Stimulated activated CD4-positive, alpha-beta T cell treated with anti-CD3 and anti-CD28 coated beads, Interleukin-1b, Interleukin-23, amount 100 ng/mL, for 4 hours (primary cell): ENCODE measurements around the gene ANKRD45.
"Not testable (repeated sequence)": the region's sequence is repeated elsewhere in the genome, so short reads cannot be mapped to it uniquely, and the experiment has no call there.

Source experiments
- DNase-seq, 2 donors: peaks; one replicate each; pipeline ENCODE4 v3.0.0-alpha.2; 2020; ENCODE audit warnings: low read depth in 2 of 2

Gene ANKRD45

DNA sequence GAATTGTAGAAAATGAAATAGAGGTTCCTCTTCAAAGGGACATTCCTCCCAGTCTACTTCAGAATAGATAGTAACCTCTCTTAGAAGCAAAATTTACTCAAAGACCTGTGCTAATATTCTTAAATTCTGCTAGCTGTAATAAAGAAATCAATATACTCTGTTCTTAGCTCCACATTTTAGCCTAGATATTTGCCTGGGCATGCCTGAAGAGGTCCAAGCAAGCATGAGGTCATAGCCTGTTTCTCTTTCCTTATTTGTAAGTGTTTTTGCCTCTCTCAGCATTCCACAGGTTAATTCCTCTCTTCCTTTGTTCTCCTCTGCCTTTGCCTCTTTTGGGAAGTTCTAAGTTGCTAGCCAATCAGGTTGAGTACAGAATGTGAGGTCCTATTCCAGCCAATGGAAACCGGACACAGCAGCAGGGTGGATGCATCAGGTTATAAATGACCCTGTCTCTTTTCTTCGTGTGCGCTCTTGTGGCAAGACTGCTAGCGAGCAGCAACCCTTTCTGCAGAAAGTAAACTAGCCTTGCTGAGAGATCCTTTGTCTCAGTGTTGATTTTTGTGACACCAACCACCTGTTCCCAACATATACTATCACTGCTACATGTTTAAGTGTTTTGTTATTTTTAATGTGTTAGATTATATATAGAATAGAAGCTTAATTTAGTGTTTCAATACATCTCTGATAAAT lies 27.1 kb downstream of the ANKRD45 start:
- DNase-seq: not testable (repeated sequence)

DNA sequence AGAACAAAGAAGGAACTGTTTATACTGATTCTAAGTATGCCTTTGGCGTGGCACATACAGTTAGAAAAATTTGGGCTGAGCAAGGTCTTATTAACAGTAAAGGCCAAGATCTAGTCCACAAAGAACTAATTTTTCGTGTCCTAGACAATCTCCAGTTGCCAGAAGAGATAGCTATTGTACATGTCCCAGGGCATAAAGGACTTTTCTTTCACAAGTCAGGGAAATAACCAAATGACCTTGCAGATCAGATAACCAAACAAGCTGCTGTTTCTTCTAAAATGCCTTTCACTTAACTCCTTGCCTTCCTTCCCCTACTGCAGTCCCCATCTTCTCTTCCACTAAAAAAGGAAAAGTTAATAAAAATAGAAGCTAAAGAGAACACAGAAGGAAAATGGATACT lies 30.5 kb downstream of the ANKRD45 start:
- DNase-seq: no peak

DNA sequence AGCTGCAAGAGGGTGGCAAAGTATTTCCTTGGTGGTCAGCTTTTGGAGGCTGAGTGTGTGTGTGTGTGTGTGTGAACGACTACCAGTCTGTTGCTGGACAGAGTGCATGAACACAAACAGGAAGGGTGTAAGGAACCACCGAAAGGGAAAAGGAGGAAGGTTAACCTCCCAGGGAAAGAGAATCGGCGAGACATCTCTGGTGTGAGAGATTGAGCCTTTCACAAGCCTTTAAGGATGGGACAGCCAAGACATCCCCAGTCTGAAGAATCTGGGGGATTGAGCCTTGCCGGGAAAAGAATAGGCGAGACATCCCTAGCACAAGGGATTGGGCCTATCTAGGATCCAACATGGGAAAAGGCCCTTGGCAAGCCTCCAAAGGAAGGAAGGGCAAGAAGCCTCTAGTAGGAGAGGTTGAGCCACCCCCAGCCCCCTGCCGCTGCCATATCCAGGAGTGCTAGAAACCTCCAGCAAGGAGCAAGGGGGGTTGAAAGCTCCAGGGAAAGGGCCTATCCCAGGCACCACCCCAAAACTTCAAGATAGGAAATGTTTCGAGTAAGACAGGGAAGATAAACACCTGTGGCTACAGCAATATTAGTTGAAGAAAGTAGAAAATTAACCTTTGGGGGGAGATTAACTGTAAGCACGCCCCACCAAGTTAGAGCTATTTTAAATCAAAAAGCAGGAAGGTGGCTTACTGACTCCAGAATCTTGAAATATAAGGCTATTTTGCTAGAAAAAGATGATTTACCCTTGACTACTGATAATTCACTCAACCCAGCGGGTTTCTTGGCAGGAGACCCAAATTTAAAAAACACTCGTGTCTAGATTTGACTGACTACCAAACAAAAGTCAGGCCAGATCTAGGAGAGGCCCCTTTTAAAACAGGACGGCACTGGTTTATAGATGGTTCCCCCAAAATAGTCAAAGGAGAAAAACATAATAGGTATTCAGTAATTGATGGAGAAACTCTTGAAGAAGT lies 31.3 kb downstream of the ANKRD45 start:
- DNase-seq: no peak

DNA sequence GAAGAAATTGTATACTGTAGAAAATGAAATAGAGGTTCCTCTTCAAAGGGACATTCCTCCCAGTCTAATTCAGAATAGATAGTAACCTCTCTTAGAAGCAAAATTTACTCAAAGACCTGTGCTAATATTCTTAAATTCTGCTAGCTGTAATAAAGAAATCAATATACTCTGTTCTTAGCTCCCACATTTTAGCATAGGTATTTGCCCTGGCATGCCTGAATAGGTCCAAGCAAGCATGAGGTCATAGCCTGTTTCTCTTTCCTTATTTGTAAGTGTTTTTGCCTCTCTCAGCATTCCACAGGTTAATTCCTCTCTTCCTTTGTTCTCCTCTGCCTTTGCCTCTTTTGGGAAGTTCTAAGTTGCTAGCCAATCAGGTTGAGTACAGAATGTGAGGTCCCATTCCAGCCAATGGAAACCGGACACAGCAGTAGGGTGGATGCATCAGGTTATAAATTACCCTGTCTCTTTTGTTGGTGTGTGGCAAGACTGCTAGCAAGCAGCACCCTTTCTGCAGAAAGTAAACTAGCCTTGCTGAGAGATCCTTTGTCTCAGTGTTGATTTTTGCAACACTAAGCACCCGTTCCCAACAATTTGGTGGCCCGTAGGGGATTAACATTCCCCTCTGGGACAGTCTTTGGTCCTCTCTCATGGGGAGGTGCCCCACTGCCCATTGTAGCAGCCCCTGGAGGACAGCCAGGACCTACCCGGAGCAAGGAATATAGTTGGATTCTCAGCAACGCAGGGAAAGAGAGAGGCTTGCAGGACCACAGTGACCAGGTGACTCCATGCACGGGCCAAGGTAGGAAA lies 32.2 kb downstream of the ANKRD45 start:
- not testable (repeated sequence) for DNase-seq

DNA sequence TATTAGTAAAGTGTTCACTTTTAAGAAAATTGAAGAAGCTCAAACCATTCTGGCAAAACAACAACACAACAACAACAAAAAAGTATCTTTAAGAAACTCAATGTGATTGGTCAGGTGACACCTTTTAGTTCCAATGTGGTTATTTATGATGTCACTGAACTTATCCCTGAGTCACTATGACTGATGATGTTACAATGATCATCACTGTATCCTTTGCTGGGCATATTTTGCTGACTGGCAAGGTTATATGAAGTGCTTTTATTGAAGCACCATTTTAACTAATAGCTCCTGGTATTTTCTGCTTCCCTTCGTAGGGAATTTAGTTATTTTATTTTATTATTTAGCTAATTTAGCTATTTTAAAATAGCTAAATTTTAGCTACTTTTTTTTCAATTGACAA lies 34.5 kb downstream of the ANKRD45 start, which contains the start of gene TEX50:
TEX50 (plus strand) TSS at position 223 of the 400 bp plus-strand sequence. CDS start 184 bp downstream, outside the sequence.
- DNase-seq: no peak

DNA sequence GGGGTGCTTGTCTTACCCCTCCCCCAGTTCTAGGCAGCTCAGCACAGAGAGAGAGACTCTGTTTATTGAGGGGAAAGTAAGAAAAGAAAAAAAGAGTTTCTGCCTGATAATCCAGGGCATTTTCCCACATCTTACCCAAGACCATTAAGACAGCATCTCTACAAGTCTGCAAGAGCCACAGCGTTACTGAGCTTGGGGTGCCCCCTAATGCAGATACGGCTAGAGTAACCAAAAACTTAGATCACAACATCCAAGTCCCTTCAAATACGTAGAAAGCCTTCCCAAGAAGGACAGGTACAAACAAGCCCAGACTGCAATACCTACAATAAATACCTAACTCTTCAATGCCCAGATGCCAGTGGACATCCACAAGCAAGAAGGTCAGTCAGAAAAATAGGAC lies 40.8 kb downstream of the ANKRD45 start:
- no peak for DNase-seq

DNA sequence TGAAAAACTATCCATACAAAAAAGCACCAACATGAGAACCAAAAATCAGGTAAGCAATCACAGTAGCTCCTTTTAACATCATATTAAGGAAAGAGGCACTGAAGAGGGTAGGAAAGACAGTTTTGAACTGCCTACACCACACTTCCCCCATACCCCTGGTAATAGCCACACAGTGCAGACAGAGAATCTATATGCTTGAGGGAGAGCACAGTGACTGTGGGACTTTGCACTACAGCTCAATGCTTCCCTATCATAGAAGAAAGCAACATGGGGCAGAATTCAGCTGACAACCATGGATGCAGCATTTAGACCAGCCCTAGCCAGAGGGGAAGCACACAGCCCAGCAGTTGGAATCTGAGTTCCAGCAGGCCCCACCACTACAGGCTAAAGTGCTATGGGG lies 42.4 kb downstream of the ANKRD45 start:
- no peak for DNase-seq

DNA sequence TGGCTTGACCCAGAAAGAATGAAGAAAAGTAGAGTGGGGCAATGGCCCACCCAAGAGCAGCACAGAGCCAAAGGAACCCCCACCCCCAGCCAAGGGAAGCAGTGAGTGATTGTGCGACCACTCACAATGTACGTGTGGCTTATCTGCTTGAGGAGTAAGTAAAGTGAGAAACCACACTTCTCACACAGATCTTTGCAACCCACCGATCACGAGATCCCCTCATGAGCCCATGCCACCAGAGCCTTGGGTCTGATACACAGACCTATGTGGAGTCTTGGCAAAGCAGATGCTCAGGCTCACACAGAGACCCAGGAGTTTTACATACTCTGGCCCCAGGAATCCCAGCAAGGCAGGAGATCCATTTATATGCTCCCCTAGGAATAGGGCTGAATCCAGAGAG lies 52.8 kb downstream of the ANKRD45 start:
- no peak for DNase-seq

DNA sequence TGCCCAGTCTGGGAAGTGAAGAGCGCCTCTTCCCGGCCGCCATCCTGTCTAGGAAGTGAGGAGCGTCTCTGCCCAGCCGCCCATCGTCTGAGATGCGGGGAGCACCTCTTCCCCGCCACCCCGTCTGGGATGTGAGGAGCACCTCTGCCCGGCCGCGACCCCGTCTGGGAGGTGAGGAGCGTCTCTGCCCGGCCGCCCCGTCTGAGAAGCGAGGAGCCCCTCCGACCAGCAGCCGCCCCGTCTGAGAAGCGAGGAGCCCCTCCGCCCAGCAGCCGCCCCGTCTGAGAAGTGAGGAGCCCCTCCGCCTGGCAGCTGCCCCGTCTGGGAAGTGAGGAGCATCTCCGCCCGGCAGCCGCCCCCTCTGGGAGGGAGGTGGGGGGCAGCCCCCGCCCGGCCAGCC lies 56.6 kb downstream of the ANKRD45 start:
- not testable (repeated sequence) for DNase-seq

DNA sequence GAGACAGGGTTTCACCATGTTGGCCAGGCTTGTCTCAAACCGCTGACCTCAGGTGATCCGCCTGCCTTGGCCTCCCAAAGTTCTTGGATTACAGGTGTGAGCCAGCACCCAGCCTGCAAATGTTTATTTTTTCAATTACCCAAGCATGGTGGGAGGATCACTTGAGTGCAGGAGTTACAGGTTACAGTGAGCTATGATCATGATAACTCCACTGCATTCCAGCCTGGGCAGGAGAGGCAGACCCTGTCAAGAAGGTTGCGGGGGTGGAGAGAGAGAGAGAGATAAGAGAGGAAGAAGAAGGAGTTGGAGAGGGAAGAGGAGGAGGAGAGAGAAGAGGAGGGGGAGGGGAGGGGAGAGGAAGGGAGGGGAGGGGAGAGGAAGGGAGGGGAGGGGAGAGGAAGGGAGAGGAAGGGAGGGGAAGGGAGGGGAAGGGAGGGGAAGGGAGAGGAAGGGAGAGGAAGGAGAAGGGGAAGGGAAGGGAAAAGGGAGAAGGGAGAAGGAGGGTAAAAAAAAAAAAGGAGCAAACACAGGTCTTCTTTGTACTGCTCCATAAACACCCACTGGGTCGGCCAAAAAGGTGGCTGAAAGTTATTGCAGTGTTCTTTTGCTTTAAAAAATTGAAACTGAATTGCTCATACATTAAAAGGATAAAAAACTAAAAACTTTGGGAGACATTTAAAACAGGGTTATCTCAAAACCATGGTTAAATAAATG lies 61.0 kb downstream of the ANKRD45 start:
- no peak for DNase-seq

DNA sequence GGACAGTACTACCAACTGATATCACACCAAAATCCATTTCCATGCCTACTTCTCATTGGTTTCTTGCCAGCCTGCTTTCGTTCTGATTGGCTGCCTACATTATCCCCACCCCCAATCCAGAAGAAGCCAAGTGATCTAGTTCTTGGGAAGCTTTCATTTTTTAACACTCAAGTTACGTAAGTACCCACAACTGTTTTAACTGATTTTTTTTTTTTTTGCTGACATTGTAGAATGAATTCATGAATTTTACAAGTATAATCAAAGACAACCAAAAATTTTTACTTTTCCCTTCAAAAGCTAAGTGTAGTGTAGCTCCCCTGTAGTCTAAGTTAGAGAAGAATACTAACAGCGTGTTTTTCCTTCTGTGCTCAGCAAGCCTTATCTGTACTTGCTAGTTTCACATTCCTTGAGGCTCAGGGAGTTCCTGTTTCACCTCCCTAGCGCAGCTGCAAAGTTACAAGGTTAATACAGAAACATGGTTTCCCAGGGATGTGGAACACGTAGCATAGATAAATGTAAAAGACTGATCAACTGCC lies 66.5 kb downstream of the ANKRD45 start, which contains the start of gene SLC9C2:
SLC9C2 (minus strand) TSS at position 17 of the 536 bp plus-strand sequence. CDS start 1,296 bp downstream, outside the sequence.
- DNase-seq: no peak

DNA sequence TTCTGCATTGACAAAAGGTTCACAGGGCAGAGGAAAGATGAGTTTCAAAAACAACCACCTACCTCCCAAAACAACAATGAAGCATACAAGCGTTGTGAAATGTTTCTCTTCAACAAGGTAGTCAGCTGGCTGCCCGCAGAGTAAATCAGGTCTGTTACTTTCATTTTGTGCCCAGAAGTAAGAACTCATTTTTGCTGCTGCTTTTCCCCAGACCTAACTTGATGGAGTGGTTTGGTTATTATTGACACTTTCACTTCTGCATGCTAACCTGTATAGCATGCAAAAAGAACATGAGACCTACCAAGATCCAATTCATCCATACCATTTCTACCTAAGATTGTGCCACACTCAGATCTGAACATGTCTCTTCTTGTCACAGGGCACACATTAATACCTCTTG lies 68.1 kb downstream of the ANKRD45 start:
- DNase-seq: no peak

DNA sequence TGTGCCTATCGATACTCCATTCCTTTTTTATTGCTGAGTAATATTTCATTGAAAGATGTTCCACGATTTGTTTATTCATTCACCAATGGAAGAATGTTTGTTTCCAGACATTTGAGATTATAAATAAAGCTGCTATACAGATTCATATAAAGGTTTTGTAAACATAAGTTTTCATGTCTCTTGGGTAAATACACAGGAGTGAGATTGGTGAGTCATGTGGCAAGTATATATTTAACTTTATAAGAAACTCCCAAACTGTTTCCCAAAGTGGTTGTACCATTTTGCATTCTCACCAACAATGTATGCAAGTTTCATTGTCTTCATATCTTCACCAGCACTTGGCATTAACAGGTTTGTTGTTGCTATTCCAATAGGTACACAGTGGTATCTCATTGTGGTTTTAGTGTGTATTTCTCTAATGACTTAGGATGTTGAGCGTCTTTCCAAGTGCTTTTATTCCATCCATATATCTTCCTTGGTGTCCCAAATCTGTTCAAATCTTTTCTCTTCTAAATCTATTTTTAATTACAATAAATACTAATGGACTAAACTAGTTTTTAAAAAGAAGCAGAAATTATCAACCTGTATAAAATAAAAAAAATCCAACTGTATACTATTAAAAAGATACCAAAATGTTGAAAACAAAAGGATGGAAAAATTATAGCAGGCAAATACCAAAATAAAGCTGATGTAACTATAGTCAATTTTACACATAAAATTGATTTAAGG lies 73.4 kb downstream of the ANKRD45 start:
- no peak for DNase-seq

DNA sequence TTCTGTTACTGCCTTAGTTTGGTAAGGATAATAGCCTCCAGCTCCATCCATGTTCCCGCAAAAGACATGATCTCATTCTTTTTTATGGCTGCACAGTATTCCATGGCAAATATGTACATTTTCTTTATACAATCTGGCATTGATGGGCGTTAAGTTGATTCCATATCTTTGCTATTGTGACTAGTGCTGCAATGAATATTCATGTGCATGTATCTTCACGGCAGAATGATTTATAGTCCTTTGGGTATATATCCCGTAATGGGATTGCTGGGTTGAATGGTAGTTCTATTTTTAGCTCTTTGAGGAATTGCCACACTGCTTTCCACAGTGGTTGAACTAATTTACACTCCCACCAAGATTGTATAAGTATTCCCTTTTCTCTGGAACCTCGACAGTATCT lies 78.5 kb downstream of the ANKRD45 start:
- not testable (repeated sequence) for DNase-seq

DNA sequence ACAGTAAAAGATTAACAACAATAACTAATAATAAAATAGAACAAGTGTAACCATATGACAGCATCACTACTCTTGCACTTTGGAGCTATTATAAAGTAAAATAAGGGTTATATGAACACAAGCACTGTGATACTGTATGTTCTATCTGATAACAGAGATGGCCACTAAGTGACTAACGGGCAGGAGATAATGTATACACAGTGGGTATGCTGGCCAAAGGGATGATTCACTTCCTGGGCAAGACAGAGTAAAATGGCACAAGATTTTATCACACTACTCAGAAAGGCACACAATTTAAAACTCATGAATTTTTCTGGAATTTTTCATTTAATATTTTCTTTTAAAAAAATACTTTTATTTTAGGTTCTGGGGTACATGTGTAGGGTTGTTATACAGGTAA lies 79.1 kb downstream of the ANKRD45 start:
- no peak for DNase-seq

DNA sequence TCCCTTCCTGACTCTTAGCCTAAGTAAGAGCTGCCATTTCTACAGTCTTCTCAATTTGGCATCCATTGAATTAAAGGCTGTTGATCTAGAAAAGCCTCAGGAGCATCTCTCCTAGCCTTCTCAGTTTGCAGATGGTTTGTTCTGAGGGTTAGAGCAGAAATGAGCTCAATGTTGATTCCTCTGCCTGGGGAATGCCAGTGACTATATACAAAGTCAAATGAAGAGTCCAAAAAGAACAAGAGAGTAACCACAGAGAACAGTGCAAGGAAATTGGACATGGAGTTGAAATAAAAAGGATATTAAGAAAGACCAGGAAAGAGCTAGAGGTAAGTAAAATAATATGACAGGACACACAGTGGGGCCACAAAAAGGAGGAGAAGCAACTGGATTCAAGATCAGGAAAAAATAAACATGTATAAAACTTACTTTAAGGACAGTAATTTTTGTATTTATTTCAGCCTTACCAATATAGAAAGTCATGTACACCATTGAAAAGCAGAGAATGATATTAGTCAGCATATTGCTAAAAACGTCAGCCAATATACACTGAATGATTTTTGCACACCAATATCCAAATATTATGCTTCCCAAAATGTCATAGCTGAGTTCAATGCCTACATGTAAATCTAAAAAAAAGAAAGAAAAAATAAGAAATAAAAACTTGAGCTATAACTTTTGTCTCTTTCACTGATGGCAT lies 88.1 kb downstream of the ANKRD45 start:
- DNase-seq: no peak

DNA sequence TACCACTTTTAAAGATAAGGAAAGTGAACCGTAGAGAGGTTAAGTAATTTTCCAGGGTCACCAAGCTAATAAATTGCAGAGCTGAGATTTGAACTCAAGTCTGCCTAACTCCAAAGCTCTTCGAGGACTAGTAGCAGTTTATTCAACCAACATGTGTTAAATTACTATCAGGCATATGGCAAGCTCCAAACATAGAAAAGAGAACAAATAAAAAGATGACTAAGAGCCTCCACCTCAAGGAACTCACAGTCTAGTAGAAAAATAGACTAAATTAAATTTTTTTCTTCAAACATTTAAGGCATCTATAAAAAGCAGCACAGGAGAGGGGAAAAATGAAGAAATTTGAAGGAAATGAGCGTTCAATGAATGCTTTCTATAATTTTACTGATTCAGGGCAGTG lies 89.0 kb downstream of the ANKRD45 start:
- no peak for DNase-seq

DNA sequence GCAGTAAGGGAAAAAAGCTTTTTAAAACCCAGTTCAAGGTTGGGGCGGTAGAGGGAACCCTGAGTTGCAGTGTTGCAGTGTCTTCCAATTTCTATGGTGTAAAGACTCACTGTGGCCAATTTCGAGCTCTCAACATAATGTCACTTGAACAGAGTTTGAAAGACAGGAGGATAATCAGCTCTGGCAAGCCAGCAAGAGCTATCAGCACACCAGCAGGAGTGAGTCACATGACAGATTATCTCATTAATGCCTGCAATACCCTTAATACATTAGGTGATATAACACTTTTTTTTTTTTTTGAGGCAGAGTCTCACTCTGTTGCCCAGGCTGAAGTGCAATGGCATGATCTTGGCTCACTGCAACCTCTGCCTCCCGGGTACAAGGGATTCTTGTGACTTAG lies 89.6 kb downstream of the ANKRD45 start:
- no peak for DNase-seq

DNA sequence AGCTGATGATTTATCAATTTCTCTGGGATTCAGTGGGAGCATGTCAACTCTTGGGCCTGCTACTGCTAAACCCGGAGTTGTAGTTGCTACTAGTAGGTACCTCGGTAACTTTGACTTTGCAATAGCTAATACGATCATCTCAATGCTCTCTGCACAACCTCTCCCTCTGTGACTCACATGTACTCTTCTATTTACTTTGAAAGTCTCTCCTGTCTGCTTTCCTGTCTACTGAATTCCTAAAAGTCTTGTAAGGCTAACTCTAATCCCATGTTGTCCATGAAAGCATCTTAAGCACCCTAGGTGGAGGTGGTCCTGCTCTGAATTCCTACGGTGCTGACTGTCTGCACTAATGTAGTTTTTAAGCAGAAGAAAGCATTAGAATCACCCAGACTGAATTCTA lies 96.1 kb downstream of the ANKRD45 start:
- no peak for DNase-seq
